Endothelial cell of umbilical vein (primary cell): Measurements from ENCODE around the gene AGO1. TPM values are rescaled to one million over a fixed set of nuclear protein-coding genes. Genes with fewer than 3 reads are reported as not detected.

ENCODE experiments used
- BruUV-seq: library from RNA; stranded (reverse); fragments of 400-500 nt; replicated peaks from 2 replicates; lab custom pipeline; 2021; lab: Mats Ljungman, UMichigan
- CTCF ChIA-PET: fragments of 300-600, 350-600 bp; sonication (Branson Sonifier 250); formaldehyde crosslinking; loops from one replicate; lab custom pipeline; 2021; ENCODE audit warnings: antibody characterized with exemption, inconsistent platforms; lab: Charles Lee
- POLR2A ChIA-PET: fragments of 300-600, 350-600 bp; sonication (Branson Sonifier 250); formaldehyde crosslinking; loops from one replicate; lab custom pipeline; 2021; ENCODE audit warnings: antibody characterized with exemption, inconsistent platforms; lab: Charles Lee
- DNase-seq: peaks from one replicate; pipeline ENCODE4 v3.0.0-alpha.2; 2011; ENCODE audit warnings: low read depth, low spot score
- FAIRE-seq: peaks from 2 replicates; lab custom pipeline; 2011; peaks lifted over from hg19 to GRCh38; lab: Jason Lieb, UNC
- H2AFZ ChIP-seq: 2 replicates; pipeline ENCODE4 v1.6.0; 2012; ENCODE audit warnings: low read depth, low read length, control low read depth, inconsistent platforms
- H3K27ac ChIP-seq: 2 replicates; pipeline ENCODE4 v1.5.1; 2011; ENCODE audit warnings: low read depth, mild to moderate bottlenecking, control low read depth, low read length, moderate library complexity; ENCODE audit not compliant: insufficient read depth
- H3K27me3 ChIP-seq, 2 experiments: 2 replicates each; pipeline versions ENCODE4 v1.6.0 to v1.6.1; 2011; ENCODE audit warnings: low read length in 2 of 2, mixed read lengths in 1 of 2; ENCODE audit not compliant: control insufficient read depth in 2 of 2, insufficient read depth in 2 of 2
- H3K36me3 ChIP-seq, 2 experiments: 2 replicates in 1 of 2; 3 replicates in 1 of 2; pipeline ENCODE4 v1.5.1; 2011; ENCODE audit warnings: low read length in 2 of 2, mild to moderate bottlenecking in 1 of 2, moderate library complexity in 1 of 2; ENCODE audit not compliant: control insufficient read depth in 2 of 2, insufficient read depth in 2 of 2; ENCODE audit errors: extremely low read depth in 1 of 2
- H3K4me1 ChIP-seq: 3 replicates; pipeline ENCODE4 v1.5.1; 2011; ENCODE audit warnings: mild to moderate bottlenecking, low read length; ENCODE audit not compliant: control insufficient read depth, insufficient read depth; ENCODE audit errors: extremely low read depth
- H3K4me2 ChIP-seq: 2 replicates; pipeline ENCODE4 v1.6.1; 2011; ENCODE audit warnings: low read length, control low read depth, mixed read lengths; ENCODE audit not compliant: insufficient read depth
- H3K4me3 ChIP-seq, 3 experiments: fragments of 200-600 bp in 1 of 3; sonication (generic), shearing (Covaris generic) in 1 of 3; replicated peaks in 1 of 3; 2 replicates each; pipeline ENCODE4 v1.5.1; 2011 to 2016; ENCODE audit warnings: control low read depth in 3 of 3, low read length in 3 of 3, mild to moderate bottlenecking in 2 of 3, inconsistent platforms in 1 of 3, low read depth in 1 of 3, moderate library complexity in 1 of 3; ENCODE audit not compliant: insufficient read depth in 1 of 3
- H3K79me2 ChIP-seq: 2 replicates; pipeline ENCODE4 v1.6.0; 2012; ENCODE audit warnings: low read length, inconsistent platforms; ENCODE audit not compliant: control insufficient read depth, insufficient read depth
- H3K9ac ChIP-seq: replicated peaks from 2 replicates; pipeline ENCODE3; 2011; ENCODE audit warnings: low read length, control low read depth; ENCODE audit not compliant: insufficient read depth; ENCODE audit errors: extremely low read depth
- H3K9me1 ChIP-seq: replicated peaks from 3 replicates; pipeline ENCODE4 v1.6.0; 2011; ENCODE audit warnings: mild to moderate bottlenecking, low read length; ENCODE audit not compliant: control insufficient read depth, insufficient read depth; ENCODE audit errors: extremely low read depth
- H3K9me3 ChIP-seq: replicated peaks from 2 replicates; pipeline ENCODE4 v1.5.1; 2012; ENCODE audit warnings: low read length, inconsistent platforms; ENCODE audit not compliant: control insufficient read depth, insufficient read depth
- H4K20me1 ChIP-seq: replicated peaks from 2 replicates; pipeline ENCODE3; 2011; ENCODE audit warnings: mild to moderate bottlenecking, low read length; ENCODE audit not compliant: control insufficient read depth, insufficient read depth; ENCODE audit errors: extremely low read depth
- CTCF ChIP-seq, 2 donors: IDR thresholded peaks; 1 replicate in 1 of 2; 2 replicates in 1 of 2; pipeline ENCODE4 v1.5.1; 2011; ENCODE audit warnings: low read length in 2 of 2, mild to moderate bottlenecking in 2 of 2, moderate library complexity in 2 of 2, control low read depth in 1 of 2, inconsistent platforms in 1 of 2, low read depth in 1 of 2; ENCODE audit not compliant: insufficient read depth in 1 of 2; ENCODE audit errors: extremely low read depth in 1 of 2
- EZH2 ChIP-seq: IDR thresholded peaks from 2 replicates; pipeline ENCODE4 v1.6.1; 2012; ENCODE audit warnings: borderline replicate concordance, low read depth, mild to moderate bottlenecking, moderate library complexity, low read length, inconsistent platforms; ENCODE audit not compliant: severe bottlenecking
- FOS ChIP-seq: IDR thresholded peaks from 2 replicates; pipeline ENCODE4 v1.6.1; 2011; ENCODE audit warnings: mild to moderate bottlenecking, low read length, moderate library complexity, borderline replicate concordance; ENCODE audit not compliant: insufficient read depth
- GATA2 ChIP-seq: IDR thresholded peaks from 2 replicates; pipeline ENCODE4 v1.7.0; 2011; ENCODE audit warnings: low read depth, mild to moderate bottlenecking, moderate library complexity, mixed read lengths, low read length; ENCODE audit not compliant: insufficient read length, insufficient read depth
- JUN ChIP-seq: IDR thresholded peaks from 2 replicates; pipeline ENCODE4 v1.6.1; 2011; ENCODE audit warnings: borderline replicate concordance, low read depth; ENCODE audit not compliant: insufficient read length, insufficient read depth
- MAX ChIP-seq: IDR thresholded peaks from 2 replicates; pipeline ENCODE4 v1.6.1; 2011; ENCODE audit not compliant: insufficient read depth, insufficient read length
- MYC ChIP-seq: IDR thresholded peaks from one replicate; pipeline ENCODE4 v1.6.1; 2011; ENCODE audit warnings: mild to moderate bottlenecking, low read depth, low read length
- POLR2A ChIP-seq: IDR thresholded peaks from 2 replicates; pipeline ENCODE4 v1.6.1; 2012; ENCODE audit warnings: low read depth, mild to moderate bottlenecking, control low read depth, low read length
- POLR2AphosphoS5 ChIP-seq: IDR thresholded peaks from 2 replicates; pipeline ENCODE4 v1.6.1; 2012; ENCODE audit warnings: low read depth, mild to moderate bottlenecking, control low read depth, low read length, moderate library complexity; ENCODE audit not compliant: insufficient read depth
- dilution Hi-C: fragments of 300-500 bp; cut with MboI; formaldehyde crosslinking; loops from one replicate; pipeline ENCODE4 v1.15.0; 2019; ENCODE audit warnings: low sequenced_read_pairs; ENCODE audit not compliant: extremely low pct_ligation_motif_present
- intact Hi-C: fragments of 100-400 bp; cut with micrococcal nuclease; formaldehyde crosslinking; loops from one replicate; pipeline ENCODE4 v1.10.0; 2022
- polyA plus RNA-seq, 4 experiments: library from polyadenylated mRNA; depleted of rRNA in 3 of 4; stranded (reverse) in 3 of 4; unstranded in 1 of 4; fragments of >200 nt; gene quantifications; 2 replicates each; pipeline versions ENCODE4 v1.2.1 to v1.2.3, GENCODE V29; 2011 to 2012; ENCODE audit warnings: missing spikeins in 1 of 4
- total RNA-seq: library from RNA; stranded (reverse); gene quantifications from 2 replicates; pipeline ENCODE4 v1.2.3, GENCODE V29; 2021

AGO1 gene
- total and polyA plus RNA-seq, 2 donors (not counting 3 experiments of a cell fraction or from before 2014, with no cell fraction given), result 10.8 to 31.0 TPM

- Histone ChIP-seq H4K20me1 (no peaks in the 10 kb centered on the region), H3K79me2 (no peaks in the 10 kb centered on the region), H3K9ac (no peak overlapping the region), H3K4me3 (no peak overlapping the region), H3K27ac (no peak overlapping the region), H3K9me3 (no peaks in the 10 kb centered on the region), H2AFZ (no peak overlapping the region), H3K36me3 (no peaks in the 10 kb centered on the region), H3K27me3 (no peaks in the 10 kb centered on the region), H3K4me1 (no peaks in the 10 kb centered on the region), H3K9me1 (no peaks in the 10 kb centered on the region), H3K4me2 (no peak overlapping the region)
- dilution Hi-C loops (no loop called here), intact Hi-C loops (no loop called here)
- POLR2A ChIA-PET, result no interaction called here
- FAIRE-seq (no peak), DNase-seq (no peak)
- BruUV-seq, result no TSS peak
- CTCF ChIA-PET, result no interaction called here
- TF ChIP-seq POLR2A (no peak), MYC (no peak), JUN (no peak), POLR2AphosphoS5 (no peak), GATA2 (no peak), CTCF (IDR thresholded peaks at IDR 0.05; ENCODE audit: extremely low read depth in 1 of 2, insufficient read depth in 1 of 2, low read depth in 1 of 2, low read length in 2 of 2) (no peak), FOS (no peak), EZH2 (no peak), MAX (no peak)
Observed at GRCh38 chr1:35863881-35864625, 19.0 kb upstream of the AGO1 start.
